Stimulated activated CD4-positive, alpha-beta T cell treated with anti-CD3 and anti-CD28 coated beads, Interleukin-4, amount 100 ng/mL, for 1 hour (primary cell): ENCODE data around the gene DUSP22.
A peak's percentile ranks its signal among the peaks of the same experiment; 100 is the strongest.

ENCODE experiments used
- DNase-seq: peaks from one replicate; pipeline ENCODE4 v3.0.0-alpha.2; 2020

DUSP22 gene

DNA sequence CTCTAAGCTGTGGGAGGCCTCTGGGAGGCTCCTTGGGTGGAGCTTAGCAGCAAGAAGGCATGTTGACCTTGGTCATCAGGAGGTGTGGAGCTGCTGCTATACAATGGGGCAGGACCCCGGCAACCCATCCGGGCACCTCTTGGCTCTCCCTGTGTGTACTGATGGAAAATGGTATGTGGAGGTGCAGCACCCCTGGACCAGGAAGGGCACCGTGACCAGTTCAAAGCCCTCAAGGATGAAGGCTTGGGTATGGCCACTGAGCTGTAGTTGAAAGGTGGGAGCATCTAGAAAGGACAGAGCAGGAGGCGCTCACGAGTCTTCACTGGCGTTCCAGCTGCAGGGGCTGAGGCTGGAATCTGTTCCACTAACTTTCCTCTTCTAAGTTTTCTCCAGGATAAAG, 92.6 kb downstream of the DUSP22 start:
- no peak for DNase-seq

DNA sequence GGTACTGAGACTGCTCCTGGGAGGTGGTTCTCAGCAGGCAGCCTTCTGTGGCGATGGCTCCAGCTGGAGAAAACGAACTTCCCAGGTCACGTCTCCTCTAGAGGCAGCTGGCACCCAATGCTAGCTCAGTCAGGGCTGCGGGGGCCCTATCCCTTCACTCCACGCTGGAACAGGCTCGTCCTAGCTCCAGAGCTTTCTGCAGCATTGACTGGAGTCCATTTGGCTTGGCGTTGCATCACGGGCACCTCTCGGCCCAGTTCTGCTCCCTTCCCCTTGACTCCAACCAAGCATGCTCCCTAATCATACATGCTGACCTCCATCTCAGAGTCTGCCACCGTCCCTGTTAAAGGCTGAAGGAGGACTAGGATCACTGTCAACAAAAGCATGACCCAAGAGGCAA, 93.3 kb downstream of the DUSP22 start:
- no peak for DNase-seq

DNA sequence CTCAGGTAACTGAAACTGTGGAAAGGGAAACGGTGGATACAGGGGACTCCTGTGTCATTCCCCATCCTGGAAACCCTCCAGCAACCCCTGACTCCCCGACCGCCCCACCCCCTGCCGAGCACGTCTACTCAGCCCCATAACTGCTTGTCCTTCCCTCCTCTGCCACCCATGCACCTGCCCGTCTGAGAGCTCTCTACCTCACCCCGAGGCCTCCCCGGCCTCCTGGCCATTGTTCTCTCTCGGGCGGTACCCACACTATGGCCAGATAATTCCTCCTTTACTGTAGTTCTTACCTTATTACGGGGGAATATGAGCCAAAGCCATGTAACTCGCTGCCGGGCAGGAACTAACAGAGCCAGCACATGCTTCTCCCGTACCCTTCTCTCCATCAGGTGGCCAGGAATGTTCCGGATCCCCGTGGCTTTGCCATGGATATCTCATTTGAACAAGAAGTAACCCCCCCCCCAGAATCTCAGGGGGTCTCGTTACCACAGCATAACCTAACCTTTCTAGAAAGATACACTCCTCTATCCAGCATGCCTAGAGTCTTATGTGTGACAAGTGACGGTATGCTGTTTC, 94.5 kb downstream of the DUSP22 start:
- DNase-seq = no peak

DNA sequence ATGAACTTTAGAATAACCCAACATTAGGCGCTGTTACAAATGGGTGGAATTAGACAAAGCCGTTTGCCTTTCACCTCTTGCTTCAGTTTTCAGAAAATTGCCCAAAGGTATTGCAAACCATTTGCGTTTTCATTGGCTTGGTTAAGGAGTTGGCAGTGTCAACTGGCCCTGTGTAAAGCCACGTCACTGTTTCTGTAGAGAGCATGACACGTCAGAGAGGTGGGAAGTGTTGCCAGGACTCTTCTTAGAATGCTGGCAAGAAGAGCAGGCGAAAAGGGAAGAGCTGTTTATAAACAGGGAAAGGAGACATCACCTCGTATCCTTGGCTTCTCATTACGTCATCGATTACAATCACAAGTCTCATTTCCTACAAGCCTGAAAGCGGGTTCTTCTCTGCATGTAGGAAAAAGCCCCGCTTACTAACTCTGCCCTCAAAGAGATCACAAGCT, 95.0 kb downstream of the DUSP22 start:
- no peak for DNase-seq

DNA sequence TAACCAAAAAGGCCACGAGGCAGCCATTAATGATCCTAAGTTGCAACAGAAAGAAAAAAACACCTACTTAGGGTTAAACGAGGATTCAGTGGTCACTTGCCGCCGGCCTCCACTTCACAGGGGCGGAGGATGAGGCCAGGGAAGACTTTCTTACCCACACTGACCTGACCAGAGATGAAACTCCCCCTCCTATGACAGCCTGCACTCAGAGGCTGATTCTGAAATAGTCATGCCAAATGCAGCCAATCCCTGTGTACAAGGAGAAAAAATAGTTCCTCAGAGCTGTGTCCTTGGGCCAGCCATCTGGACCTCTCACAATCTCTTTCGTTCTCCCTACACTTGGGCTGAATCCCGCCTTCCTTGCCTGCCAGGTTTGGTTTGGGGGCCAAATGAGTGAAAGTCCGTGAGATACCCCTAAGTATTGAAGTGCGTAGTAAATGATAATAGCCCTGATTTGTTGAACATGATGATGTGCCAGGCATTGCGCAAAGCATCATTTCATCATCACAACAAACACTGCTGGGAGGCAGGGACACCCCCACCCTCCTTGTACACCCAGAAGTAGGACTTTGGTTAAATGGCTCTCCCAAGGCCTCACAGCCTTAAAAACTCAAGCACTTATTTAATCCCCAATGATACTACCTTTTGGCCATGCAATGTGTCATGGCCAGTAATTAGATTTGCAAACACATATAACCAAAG, 96.1 kb downstream of the DUSP22 start:
- DNase-seq = no peak

DNA sequence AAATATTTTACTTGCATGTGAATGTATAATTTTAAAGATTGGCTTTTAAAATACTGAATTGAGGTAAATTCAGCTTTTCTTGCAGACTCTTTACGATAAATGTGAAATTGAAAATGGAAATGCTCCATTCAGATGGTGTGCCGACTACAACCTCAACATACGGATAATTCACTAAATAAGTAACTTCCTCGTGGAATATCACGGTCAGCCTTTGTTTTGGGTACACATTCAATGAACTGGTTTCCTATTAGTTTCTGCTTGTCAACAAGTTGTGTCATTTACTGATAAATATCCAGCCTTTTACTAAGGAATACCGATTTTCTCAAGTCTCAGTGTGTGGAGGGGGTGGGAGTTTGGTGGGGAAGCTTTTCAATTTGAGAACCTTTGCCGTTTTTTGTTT, 96.9 kb downstream of the DUSP22 start:
- DNase-seq = no peak

DNA sequence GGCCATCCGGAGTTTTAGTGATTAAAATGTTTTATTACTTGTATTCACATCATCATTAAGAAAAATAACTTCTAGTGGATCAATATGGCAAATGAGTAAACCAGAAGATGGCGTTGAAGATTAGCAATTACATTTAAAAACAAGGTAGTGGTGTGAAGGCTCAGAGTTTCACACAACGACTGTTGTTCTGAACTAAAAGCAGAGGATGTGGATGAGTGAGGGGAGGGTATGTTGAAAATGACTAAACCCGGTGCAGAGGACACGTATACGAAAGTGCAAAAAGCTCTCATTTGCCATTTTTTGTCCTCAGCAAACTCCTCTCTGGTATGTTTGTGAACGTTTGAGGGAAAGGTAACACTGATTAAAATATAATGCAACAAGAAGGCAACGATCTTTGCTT, 97.3 kb downstream of the DUSP22 start:
- no peak for DNase-seq

DNA sequence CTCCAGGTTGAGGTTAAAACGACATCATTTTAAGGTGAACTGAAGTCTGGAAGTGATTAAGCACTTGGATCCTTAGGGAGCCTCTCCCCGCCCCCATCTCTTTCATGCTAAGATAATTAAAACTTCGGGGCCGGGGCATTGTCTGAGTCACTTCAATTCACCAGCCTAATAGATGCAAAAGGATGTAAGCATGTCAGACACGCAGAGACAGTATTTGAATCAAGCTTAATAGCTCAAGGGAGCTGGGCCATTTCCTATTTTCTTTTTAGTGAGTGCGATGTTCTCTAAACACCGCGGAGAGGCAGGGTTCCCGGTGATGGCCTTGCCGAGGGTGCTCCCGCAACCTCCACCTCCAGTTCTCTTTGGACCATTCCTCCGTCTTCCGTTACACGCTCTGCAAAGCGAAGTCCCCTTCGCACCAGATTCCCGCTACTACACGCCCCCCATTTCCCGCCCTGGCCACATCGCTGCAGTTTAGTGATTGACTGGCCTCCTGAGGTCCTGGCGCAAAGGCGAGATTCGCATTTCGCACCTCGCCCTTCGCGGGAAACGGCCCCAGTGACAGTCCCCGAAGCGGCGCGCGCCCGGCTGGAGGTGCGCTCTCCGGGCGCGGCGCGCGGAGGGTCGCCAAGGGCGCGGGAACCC, 98.7 kb downstream of the DUSP22 start:
- DNase-seq = peak; percentile 46

DNA sequence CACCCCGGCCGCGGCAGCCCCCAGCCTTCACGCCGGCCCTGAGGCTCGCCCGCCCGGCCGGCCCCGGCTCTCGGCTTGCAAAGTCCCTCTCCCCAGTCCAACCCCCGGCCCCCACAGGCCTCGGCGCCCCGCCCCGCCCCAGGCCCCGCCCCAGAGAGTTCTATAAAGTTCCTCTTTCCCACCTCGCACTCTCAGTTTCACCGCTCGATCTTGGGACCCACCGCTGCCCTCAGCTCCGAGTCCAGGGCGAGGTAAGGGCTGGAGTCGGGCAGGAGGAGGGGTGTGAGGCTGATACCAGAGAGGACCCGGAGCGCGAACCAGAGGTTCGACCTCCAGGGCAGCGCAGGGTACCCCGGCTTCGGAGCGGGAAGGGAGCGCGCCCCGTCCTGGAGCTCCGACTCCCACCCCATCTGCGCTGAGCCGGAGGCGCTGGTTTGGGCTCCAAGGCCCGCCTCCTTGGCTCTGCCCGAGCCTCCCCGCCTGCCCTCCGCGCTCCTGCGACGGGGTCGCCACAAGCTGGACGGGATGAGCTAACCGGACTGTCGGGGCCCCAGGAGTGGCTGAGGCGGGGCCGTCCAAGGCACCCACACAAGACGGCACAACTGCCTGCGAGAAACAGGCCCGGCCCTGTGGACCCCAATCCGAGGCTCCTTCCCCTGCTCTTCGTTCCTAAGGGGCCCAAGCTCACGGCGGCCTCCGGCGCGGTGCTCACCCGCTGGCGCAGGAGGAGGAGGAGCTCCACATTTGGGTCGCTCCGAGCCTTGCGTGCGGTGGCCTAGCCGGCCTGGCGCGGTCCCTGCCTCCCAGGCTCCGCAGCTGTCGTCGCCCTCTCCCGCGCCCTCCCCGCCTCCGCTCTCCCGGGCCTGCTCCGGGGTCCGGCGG, 99.5 kb downstream of the DUSP22 start, which contains the start of gene IRF4:
Gene IRF4 (plus strand): TSS at position 194 of the 882 bp plus-strand sequence. CDS start 1,401 bp downstream, outside the sequence.
- DNase-seq = peak; percentile 84

DNA sequence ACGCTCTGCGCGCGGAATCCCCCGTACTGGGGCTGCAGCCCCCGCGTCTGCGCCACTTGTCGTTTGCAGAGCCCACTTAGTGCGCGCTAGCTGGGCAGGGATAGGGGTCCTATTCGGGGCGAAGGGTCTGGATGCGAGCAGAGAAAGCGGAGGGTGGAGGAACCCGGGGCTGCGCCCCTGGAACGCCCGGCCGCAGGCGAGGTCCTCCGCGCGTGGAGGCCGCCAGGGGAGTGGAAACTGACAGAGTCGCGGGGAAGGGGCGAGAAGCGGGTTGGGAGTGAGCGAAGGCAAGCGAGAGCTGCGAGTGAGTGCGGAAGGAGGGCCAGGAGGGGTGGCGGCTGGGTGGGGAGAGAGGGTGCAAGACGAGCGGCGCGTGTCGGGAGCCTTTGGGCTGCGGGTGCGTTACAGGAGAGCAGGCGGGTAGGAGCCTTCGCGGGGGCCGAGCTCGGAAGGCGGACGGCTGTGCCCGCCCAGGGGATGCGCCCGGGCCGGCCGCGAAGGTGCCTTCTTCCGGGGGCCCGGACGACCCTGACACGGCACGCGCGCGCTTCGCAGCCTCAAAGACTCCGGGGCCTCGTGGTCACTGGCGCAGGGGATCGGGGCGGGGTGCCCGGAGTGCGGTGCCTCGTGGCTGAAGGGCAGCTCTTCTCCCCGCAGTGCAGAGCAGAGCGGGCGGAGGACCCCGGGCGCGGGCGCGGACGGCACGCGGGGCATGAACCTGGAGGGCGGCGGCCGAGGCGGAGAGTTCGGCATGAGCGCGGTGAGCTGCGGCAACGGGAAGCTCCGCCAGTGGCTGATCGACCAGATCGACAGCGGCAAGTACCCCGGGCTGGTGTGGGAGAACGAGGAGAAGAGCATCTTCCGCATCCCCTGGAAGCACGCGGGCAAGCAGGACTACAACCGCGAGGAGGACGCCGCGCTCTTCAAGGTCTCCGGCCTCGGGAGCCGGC, 100.4 kb downstream of the DUSP22 start:
- peak; percentile 56 for DNase-seq

DNA sequence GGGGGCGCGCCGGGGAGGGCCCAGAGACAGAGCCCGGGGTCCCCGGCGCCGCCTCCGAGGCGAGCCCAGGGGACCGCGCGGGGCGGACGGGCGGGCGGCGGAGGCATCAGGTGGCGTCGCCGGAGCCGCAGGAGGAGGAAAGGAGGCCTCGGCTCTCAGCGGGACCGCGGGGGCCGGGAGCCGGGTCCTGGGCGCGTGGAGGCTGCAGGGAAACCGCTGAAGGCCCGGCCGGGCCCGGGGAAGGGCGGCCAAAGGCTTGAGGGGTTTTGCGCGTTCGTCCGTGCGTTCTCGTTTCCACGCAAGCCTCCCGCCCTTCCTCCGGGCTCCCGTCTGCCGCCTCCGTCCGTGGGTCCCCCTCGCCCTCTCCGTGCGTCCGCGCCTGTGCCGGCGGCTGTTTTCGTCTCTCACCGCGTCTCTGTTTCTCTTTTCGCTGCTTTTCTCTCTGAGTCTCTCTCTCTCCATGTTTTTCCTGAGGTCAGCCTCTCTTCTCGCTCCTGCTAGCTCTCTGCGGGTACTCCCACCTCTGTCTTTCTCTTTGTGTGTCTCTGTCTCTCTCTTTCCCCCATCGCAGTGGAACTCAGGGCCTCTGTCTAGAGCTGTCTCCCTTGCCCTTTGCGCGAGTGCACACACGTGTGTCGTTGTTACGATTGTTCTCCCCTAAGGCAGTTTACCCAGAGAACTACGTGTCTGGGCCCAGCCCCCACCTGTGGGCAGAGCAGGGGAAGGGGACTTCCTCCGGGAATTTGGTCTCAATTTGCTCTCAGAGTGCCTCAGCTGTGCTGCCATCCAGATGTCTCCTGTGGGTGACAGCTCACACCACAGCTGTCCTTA, 101.3 kb downstream of the DUSP22 start:
- peak; percentile 69 for DNase-seq

DNA sequence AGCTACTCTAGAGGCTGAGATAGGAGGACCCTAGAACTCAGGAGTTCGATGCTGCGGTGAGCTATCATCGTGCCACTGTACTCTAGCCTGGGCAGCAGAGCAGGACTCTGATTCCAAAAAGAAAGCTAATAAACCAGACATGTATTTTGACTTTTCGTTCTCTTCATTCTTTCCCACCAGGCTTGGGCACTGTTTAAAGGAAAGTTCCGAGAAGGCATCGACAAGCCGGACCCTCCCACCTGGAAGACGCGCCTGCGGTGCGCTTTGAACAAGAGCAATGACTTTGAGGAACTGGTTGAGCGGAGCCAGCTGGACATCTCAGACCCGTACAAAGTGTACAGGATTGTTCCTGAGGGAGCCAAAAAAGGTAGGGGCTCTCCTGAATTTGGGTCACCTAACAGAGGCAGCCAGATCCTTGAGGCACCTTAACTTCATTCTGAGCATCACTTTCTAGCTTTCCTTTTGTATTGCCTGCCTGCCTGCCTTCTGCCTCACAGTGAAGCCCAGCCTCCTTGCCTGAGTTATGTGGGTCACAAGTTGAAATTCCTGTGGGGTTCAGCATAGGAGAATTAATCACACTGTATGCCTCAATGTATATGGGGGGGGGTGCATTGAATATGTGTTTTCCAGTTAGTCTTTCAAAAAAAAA, 102.5 kb downstream of the DUSP22 start:
- DNase-seq = no peak

DNA sequence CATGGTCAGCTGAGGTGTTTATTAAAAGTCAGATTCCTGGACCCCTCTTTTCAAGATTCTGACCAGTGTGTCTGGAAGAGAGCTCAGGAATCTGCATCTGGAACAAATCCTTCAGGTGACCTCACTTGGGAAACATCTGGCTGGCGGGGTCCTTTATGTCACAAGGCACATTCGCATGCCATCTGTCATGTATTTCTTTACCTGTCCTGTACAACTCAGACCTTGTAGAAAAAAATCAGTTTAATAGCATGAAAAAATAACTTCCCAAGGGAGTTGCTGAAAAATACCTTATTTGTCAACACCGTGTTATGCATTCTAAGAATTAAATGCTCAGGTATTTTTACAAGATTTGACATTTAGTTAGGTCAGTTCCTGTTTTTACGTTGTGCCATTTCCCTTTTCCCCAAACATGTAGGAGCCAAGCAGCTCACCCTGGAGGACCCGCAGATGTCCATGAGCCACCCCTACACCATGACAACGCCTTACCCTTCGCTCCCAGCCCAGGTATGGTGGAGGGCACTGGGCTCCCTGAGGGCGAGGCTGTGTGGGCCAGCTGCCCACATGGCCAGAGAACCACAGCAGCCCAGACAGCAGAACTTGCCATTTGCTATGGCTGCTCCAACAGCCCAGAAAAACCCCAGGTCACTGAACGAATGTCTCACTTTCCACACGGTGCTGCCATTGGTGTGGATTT, 103.3 kb downstream of the DUSP22 start:
- DNase-seq = no peak

DNA sequence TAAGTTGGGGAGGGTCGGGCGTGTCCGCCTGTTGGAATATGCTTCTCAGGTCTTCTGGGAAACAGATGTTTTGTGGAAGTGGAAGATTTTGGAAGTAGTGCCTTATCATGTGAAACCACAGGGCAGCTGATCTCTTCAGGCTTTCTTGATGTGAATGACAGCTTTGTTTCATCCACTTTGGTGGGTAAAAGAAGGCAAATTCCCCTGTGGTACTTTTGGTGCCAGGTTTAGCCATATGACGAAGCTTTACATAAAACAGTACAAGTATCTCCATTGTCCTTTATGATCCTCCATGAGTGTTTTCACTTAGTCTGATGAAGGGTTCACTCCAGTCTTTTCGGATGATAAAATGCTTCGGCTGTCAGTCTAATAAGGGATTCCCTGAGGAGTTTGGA, 103.8 kb downstream of the DUSP22 start:
- DNase-seq = no peak

DNA sequence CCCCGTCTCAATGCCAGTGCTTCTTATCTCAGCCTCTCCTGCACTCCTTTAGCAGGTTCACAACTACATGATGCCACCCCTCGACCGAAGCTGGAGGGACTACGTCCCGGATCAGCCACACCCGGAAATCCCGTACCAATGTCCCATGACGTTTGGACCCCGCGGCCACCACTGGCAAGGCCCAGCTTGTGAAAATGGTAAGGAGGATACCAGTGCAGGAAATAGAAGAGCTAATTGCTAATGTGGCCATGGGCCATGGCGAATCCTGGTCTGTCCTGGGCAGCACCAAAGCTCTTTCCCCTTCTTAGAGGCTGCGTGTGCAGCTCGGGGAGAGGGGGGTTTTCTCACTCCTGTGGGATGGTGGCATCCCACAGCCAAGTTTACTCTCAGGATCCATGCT, 104.8 kb downstream of the DUSP22 start:
- no peak for DNase-seq

DNA sequence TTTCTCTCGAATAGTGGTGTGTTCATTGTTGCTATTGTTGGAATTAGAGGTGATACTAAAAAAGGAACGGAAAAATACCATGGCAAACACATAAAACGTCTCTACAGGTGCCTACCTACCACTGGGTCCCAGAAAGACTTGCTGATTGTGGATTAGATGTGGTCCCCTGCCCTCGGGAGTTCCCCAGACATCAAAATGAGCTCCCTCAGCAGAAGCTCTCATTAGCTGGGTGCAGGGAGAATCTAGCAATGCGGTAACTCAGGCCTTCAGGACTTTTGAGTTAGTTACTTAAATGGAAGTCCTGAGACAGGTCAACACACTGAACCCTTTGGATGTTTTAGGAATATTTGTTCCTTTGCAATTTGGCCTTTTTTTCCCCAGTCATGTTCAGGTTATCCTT, 105.3 kb downstream of the DUSP22 start:
- no peak for DNase-seq

DNA sequence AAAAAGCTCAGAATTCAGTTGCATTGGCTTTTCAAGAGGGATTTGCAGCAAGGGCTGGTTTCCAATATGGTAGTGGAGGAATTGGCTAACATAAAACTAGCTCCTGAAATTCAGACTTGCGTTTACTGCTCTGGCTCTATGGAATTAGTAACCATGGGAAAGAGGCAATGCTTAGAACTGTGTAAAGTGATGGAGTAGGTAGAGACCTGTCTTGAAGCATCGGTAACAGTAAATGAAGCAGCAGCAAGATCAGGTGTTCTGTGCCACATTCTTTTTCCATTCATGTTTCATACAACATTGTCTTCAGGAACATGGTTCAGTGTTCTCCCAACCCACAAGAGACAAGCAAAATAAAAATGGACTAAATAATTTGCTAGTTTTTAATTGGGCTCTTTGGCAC, 105.8 kb downstream of the DUSP22 start:
- no peak for DNase-seq

DNA sequence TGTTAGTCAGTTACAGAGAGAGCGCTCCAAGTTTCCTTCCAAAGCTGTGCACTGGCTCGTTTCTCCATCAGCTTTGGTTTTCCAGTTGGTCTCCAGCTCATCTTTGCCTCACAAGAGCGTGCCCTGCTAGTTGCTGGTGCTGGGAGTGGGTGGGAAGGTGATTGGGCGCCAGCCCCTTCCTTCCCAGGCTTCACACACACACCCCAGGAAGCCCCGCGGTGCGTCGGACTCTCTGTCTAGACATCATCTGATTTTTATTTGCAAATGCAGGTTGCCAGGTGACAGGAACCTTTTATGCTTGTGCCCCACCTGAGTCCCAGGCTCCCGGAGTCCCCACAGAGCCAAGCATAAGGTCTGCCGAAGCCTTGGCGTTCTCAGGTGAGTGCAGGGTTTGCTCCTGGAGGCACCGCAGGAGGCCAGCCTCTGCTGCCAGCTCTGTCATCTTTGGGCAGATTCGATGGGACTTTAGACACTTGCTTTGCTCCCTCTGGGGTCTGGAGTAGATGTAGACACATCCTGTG, 106.3 kb downstream of the DUSP22 start:
- peak; percentile 40 for DNase-seq

DNA sequence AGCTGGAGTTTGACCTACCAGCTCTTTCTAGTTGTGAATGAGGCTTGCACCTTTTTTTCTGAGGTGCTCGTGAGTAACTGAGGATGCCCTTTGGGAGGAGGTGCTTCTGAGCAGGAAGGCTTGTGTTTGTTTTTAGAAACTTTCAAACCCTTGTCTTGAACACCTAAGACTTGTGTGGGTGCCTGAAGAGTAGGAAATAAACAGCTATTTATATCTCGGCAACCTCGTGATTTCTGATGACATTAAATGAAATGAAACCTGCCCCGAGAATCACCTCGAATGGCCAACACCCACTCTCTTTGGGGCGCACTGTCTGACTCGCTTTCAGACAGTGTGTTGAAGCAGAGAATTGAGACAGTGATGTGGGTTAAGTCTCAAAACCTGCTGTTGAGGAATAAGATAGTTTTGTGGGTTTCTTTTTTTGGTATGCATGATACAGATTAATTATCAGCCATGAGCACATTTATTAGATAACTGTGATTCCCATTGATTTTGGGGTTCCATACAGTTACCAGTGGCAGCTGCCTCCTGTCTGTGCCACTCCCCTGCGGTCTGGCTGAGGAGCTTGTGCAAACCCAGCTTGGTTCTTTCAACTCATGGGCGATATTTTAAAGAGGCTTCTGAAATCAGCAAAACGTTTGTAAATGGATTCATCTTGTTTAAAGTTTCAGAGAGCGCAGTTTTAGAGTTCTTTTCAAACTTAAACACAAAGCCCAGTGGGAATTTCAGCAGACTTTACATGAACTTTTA, 107.7 kb downstream of the DUSP22 start:
- DNase-seq = peak; percentile 49
